HG02798 (cell line): Measurements from ENCODE around the gene FRMD3.

Source experiments
- ATAC-seq: cut with Tn5 transposase; IDR thresholded peaks from one replicate; pipeline ENCODE4 v1.9.1; 2021; ENCODE audit warnings: mild to moderate bottlenecking; ENCODE audit not compliant: unreplicated experiment, poor library complexity

The FRMD3 gene

DNA sequence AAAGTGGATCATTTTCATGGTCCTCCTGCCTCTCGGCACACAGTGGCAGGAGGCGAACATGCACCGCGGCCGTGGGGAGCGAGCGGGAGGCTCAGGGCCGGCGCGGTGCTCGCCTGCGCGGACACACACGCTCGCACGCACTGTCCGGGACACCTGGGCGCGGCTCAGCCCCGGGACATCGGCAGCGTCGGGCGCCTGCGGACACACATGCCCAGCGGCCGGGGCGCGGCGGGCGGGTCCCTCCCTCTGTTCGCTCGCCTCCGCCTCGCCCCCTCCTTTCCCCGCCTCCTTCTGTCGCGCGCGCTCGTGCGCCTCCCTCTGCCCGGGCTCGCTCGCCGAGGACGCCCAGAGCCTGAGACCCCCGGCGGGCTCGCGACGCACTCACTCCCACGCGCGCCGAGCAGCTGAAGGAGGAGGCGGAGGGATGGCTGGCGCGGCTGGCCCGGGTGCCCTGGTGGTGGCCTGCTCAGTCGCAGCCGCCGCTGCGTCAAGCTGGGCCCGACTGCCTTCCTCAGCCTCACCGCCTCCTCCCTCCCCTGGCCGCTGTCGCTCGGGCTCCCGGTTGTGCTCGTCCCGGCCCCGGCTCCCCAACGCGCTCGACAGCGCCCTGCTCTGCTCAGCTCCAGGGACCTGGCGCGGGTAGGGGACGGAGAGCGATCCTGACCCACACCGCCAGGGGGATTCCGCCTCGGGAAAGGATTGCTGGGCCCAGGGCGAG lies at the start of gene FRMD3:
TSS of gene FRMD3 (minus strand) at position 230 of the 718 bp plus-strand sequence. CDS start at position 60, 170 bp downstream.
- ATAC-seq = no peak

DNA sequence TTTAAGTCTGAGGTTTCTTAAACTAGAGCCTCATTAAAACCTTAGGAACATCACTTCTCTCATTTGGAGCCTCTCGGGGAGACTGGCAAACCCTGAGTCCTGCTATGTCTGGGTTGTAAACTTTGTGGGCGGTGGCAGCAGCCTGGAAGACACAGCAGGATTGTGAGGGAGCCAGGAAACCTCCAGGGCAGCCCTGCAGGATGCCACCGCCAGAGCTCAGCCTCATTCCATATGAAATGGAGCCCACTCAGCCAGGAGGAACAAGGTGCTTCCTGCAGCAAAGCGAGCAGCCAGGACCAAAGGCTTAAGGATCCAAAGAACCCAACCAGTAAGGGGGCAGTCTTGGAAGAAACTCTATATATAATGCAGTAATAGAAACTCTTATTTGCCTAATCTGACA lies 46.8 kb upstream of the FRMD3 start:
- ATAC-seq = no peak

DNA sequence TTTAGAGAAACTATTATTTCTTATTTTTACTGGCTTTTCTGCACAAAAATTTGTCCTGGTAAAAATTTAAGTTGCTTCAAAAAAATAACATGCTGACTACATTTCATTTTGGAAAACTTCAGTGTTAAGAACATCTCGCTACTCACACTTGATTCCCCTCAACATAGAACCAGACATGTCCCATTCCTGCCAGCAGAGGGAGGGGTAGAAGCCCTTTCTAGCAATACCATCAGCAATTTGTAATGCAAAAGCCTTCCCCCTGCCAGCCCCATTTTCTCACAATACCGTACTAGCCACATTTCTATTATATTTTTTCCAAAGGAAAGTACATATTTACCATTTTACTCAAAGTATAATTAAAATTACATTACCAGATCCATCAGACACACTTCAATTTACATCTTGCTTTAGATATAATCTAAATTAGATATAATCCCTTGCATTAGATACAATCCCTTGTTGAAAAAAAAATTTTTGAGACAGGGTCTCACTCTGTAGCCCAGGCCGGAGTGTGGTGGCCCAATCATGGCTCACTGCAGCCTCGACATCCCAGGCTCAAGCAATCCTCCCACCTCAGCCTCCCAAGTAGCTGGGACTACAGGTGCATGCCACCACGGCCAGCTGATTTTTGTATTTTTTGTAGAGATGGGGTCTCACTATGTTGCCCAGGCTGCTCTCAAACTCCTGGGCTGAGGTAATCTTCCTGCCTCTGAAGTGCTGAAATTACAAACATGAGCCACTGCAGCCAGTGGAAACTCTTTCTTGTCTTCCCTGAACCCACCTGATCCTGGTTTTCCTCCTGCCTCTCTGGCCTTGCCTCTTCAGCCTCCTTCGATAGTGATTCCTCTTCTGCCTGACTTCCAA lies 45.2 kb upstream of the FRMD3 start:
- ATAC-seq = peak; percentile 88

DNA sequence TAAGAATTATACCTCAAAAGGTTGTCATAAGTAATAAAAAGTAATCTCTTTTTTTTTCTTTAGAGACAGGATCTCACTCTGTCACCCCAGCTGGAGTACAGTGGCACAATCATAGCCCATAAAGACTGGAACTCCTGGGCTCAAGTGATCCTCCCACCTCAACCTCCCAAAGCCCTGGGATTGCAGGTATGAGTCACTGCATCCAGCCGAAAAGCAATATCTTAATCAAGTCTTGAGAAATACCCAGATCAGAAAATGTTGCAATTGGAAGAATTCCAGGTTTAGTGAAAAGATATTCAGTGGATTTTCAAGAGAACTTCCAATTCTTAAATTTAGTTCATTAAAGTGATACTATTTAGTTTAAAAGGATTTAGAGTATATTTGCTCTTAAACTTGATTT lies 43.8 kb upstream of the FRMD3 start:
- no peak for ATAC-seq

DNA sequence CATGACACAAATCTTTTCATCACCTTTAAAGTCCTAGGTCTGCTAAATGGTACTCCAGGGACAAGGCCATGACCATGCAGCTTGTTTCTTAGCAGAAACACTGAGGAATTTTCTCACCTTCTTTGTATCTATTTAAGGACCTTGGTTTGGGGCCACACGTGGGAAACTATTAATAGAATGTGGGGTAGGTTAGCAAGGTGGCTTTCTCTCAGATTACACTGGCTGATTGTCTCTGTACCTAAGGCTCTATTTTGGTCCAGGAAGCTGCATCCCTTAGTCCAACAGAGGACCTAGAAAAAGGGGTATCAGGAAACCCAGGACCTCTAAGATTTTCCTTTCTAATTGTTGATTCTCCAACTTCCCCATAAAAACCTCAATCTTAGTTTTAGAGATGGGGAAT lies 36.3 kb upstream of the FRMD3 start:
- ATAC-seq = no peak

DNA sequence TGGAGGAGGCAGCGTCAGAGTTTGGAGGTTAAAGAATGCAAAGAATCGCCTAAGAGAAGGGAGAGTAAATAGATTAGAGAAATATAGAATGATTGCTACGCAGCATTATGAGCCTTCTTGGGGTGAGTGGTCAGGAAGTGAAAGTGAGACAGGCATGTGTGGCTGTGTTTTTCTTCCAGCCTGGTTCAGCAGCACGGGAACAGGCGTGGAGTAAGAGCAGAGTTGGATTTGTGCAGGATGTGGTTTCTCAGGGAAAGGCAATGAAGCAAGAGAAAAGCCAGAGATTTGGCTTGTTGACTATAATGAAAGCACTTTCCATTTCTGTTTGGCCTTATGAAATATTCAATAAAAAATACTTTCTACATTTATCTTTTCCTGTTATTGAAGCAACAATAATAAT lies 34.3 kb upstream of the FRMD3 start:
- ATAC-seq = no peak

DNA sequence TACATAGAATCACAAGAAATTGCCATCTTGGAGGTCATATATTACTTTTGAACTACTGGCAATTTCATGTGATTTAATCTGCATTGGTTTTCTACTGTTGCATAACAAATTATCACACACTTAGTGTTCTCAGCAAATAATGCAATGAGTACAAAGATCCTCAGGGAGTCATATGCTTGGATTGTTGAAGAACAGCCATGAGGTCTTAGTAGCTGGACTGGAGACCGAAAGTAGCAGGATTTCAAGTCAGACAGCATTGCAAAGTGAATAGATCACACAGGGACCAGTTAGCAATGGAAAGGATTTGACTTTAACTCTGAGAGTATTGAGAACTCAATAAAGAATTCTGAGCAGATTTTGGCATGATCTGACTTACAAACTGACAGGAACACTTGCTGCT lies 32.2 kb upstream of the FRMD3 start:
- no peak for ATAC-seq

DNA sequence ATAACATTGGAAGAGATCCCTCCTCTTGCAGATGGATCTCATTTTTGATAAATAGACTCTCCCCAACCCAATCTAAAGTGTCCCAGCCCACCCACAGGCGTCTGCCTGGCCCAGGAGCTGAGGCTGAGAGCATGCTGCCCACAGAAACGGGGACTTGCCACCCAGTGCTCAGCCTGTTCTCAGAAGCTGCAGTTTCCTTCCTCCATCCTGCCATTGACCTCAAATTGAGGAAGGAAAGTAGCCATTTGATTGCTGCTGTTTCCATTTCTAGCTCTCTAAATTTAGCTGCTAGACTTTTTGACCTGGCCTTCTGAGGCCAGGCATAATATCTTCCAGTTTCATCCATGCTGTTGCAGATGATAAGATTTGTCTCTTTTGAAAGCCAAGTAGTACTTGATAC lies 31.1 kb upstream of the FRMD3 start:
- no peak for ATAC-seq

DNA sequence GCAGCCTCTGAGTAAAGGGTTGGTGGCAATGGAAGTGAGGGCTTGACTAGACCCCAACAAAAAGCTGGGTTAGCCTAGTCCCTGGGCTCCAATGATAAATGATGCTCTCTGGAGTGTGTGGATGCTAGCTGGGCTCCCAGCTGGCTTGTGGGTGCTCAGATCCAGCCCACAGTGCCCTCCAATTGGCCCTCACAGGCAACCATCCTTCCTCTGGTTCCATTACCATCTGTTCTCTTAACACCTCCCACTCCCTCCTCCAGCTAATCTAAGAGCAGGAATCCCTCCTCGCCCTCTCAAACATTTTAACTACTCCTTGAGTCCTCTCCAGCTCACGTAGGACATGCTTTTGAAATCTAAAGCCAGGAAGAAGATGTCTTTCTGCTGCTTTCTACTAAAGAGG lies 25.2 kb upstream of the FRMD3 start:
- no peak for ATAC-seq

DNA sequence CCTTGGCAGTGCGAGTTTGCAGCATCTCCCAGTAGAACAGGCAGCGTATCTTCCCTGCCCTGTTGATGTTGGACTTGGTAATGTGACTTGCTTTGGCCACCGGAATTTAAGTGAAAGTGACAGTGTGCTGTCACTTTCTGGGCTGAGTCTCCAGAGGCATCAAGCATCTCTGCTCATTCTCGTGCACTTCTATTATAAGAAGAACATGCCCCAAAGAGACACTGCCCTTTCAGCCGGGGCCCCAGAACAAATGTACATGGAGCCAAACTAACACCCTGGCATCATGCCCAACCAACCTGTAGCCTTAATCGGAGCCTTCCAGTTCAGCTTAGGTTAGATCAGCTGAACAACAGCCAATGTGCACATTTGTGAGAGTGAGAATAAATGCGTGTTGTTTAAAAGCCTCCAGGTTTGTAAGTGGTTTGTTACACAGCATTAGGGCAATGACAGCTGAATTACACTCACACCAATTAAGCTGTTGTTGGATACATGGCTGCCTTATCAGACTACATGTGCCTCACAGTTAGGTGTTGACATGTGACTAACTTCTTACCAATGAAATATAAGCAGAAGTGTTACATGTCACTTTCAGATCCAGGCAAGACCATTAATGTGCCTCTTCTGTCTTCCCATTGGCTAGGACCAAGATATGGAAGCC lies 22.1 kb upstream of the FRMD3 start:
- no peak for ATAC-seq

DNA sequence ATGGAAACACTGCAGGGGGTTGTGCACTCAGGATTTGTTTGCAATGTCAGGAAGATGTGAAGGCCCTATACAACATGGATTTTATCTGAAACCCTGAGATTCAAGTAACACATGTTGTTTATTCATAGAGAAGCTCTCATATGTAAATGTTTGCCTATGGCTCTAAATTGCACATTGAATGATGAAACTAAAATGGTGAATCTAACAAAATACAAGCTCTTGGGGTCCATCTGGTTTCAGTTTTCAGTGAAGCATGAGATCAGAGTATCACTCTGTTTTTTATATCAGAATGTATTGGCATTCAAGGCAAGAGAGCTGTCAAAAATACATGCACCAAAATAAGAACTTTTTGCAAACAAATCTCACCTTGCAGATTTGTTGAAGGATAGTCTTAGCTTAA lies 19.6 kb upstream of the FRMD3 start:
- no peak for ATAC-seq

DNA sequence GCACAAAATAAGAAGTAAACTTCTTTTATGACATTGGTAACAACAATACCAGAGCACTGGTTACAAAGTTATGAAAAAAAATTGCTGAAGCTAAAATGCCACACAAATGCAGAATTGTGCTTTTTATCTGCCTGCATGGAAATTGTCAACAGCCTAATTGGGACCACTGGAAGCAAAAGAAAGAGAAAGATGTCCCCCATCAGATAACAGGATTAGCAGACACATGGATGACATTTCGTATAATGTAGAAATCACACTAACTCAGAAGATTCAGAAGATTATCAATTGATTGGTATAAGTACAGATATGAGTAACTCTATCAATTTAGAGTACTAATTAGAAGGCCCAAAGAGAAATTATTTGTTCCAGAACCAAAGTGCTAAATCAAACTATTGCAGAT lies 19.1 kb upstream of the FRMD3 start:
- no peak for ATAC-seq

DNA sequence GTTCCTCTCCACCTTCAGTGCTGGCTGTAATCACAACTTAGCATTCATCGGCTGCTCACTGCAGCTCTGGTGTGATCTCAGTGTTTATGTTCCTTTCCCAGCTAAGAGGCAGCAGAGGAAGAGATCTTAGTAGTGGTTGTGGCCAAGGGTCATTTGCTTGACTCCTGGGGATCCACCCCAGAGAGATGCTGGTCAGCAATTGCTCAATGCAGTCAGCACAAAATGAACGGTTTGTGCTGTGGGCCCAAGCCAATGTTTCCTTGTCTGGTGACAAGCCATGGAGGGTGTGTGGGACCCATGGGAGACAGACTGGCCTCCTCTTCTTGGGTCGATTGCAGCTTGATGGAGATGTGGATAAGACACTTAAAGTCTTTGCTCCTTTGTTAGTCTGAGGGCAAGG lies 16.1 kb upstream of the FRMD3 start:
- ATAC-seq = no peak

DNA sequence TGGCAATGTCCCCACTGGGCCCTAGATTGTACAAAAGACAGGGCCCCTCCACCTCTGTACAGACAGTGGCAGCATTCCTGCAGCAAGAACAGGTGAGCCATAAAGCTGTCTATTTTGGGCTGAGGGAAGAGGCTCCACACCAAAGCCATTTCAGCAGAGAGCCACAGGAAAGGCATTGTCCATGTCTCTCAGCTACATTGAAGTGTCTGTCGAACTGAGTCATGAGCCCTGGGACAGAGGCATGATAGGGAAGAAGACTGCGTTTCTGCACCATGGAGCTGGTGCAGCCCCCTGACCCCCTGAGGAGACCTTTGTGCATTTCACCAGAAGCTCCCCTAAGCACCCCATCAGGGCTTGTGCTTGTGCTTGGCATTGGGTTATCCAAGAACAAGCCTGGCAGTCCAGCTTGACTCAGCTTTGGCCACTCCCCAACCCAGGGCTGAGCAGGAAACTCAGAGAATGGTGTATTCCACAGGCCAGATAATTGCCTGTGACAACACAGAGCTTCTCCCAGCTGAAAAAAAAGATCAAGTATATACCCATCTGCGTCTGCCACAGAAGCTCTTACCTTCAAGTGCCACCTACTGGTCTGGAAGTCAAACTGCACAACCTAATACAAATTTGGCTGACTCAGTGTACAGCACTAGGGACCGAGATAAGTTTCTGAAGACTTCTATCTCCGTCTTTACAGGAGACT lies 5.9 kb upstream of the FRMD3 start:
- ATAC-seq = peak; percentile 86

DNA sequence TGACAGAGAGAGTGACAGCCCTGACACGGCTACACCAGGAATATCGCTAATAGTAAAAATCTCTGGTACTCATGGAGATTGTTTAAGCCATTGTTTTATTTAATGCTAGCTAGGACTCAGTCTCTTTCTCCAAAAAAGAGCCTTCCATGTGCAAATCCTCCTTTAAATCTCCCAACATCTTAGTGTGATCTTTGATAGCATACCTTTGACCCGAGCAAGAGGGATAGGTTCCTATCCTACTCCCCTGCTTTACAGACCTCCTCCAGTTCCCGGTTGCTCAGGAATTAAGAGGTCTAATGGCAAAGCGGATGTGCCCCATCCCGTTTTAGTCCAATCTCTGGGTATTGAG lies 663 bp upstream of the FRMD3 start:
- ATAC-seq = no peak

DNA sequence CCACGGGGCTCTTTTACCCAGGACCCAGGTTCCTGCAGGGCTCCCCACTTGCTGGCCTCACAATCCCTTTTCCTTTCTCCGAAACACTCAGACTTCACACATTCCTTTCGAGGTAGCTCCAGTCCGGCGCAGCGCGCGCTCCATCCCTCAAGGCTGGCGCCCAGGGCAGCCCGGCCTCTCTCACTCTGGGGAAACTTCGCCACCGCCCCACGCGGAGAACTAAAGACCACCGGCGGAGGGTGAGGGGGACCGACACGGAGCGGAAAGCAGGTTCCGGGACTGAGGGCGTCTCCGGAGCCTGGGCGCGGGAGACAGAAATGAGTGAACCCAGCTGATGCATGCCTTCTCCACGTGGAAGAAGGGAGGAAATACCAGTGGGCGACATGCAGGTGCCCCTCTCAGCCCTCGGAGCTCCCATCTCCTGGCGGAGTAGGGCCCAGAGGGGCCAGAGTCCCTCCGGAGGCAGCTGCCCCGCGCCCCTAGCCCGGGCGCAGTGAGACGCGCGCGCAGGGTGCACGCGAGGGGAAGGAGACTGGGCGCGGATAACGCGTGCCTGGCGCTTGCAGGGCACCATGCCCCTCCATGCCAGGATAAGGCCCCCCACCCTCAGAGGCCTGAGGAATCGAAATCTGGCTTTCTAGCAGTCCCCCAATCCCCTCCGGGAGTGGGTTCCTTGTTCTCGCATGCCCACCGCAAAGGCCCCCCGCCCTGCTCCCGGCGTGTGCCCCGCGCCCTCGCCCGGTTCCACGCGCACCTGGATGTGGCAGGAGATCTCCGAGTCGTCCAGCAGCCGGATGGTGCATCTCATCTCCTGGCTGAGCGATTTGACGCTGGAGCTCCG lies 650 bp downstream of the FRMD3 start:
- ATAC-seq = no peak

DNA sequence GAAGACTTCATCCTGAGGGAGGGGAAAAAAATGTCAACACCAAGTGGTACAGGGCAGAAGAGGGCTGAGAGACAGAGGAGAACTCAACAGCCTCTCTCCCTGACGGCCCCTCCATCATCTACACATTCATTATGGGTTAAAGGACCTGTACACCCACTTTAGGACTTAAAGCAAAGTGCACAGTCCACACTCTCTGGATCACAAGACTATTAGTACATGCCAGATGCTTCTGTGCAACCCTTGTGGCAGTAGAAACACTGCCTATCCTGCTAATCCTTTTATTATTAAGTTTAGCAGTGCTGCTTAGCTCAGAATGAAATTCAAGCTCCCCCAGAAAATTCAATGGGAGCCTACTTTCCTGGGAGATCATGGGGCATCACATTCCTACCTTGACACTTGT lies 1.9 kb downstream of the FRMD3 start:
- no peak for ATAC-seq

DNA sequence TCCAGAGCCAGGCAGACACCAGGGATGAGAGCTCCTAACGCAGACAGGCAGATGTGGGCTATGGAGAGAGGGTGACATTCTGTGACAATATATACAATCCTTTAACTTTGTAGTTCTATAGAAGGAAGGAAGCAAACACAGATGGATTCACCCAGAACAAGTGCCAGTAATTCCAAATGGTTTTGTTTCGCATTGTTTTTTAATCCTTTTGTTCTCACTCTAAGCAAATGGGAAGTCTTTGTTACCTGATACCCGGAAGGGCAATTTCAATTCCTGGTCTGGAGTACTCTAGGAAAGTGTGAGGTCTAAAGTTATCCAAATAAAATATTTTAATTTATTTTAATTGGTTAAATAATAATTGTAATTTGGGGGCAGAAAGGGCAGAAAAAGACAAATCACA lies 2.5 kb downstream of the FRMD3 start:
- no peak for ATAC-seq

DNA sequence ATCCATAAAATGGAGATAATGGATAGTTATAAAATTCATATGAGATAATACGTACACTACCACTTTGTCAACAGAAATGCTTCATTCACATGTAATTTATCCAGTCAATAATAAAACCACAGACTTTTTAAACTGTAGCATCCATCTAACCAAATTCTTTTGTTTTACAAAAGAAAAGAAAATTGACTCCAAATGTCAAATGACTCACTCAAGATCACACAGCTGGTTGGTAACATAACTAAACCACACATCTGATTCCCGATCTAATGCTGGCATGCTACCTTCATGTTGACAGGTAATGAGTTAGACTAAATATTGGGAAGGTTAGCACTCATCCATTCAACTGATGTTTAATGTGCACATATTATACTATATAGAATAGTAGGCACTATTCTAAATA lies 4.9 kb downstream of the FRMD3 start:
- ATAC-seq = no peak

DNA sequence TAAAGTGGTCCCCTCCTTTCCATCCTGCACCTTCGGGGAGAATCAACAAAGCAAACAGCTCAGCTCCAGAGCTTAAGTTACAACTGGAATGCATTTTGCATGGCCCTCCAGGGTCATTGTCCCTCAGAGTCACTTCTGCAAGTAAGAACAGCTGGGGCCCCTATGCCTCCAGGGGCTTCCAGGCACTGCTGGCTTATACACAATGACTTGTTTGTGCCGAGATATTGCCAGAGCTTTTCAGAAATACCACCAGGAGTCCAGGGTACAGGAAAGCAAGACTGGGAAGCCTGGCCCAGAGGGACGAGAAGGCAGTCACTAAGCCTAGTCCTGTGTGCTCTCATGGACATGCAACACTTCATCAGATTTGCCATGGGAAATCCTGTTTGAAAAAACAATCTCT lies 11.3 kb downstream of the FRMD3 start:
- ATAC-seq = no peak
